Hepatocyte (in vitro differentiated cells): Measurements from ENCODE around the gene UCHL5.

Source experiments
- EZH2 ChIP-seq: fragments of 200-600 bp; sonication (generic); IDR thresholded peaks from 2 replicates; pipeline ENCODE4 v1.6.1; 2016; ENCODE audit warnings: antibody characterized with exemption, mild to moderate bottlenecking, borderline replicate concordance
- EZH2phosphoT487 ChIP-seq: fragments of 200-600 bp; sonication (generic); IDR thresholded peaks from one replicate; pipeline ENCODE4 v1.6.1; 2018; ENCODE audit warnings: antibody characterized with exemption, mild to moderate bottlenecking, low read depth, moderate library complexity; ENCODE audit not compliant: unreplicated experiment, severe bottlenecking
- TF ChIP-seq, protein P1 (sequence below): fragments of 200-600 bp; sonication (generic); IDR thresholded peaks from 2 replicates; pipeline ENCODE4 v1.5.1; 2016; ENCODE audit warnings: antibody characterized with exemption, mild to moderate bottlenecking; ENCODE audit not compliant: poor library complexity

GRCh38 chr1:193079187-193079586 lies 20.0 kb upstream of the UCHL5 start:
- TF ChIP-seq, protein P1, sequence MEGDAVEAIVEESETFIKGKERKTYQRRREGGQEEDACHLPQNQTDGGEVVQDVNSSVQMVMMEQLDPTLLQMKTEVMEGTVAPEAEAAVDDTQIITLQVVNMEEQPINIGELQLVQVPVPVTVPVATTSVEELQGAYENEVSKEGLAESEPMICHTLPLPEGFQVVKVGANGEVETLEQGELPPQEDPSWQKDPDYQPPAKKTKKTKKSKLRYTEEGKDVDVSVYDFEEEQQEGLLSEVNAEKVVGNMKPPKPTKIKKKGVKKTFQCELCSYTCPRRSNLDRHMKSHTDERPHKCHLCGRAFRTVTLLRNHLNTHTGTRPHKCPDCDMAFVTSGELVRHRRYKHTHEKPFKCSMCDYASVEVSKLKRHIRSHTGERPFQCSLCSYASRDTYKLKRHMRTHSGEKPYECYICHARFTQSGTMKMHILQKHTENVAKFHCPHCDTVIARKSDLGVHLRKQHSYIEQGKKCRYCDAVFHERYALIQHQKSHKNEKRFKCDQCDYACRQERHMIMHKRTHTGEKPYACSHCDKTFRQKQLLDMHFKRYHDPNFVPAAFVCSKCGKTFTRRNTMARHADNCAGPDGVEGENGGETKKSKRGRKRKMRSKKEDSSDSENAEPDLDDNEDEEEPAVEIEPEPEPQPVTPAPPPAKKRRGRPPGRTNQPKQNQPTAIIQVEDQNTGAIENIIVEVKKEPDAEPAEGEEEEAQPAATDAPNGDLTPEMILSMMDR, result no peak
- TF ChIP-seq EZH2 (no peak), EZH2phosphoT487 (no peak)
